Urothelium cell line (cell line): ENCODE measurements around the gene CBX5.
A peak's percentile ranks its signal among the peaks of the same experiment; 100 is the strongest.
"Not testable (repeated sequence)": the region's sequence is repeated elsewhere in the genome, so short reads cannot be mapped to it uniquely, and the experiment has no call there.

Experiments used
- DNase-seq: peaks from one replicate; pipeline ENCODE4 v3.0.0; 2011; ENCODE audit warnings: low spot score, mixed read lengths
- FAIRE-seq: peaks from 2 replicates; lab custom pipeline; 2011; peaks lifted over from hg19 to GRCh38; lab: Jason Lieb, UNC

CBX5 gene

GRCh38 chr12:54204316-54204715, 75.6 kb downstream of the CBX5 start:
- DNase-seq (no peak), FAIRE-seq (no peak)

- DNase-seq: peak; percentile 86
- FAIRE-seq: no peak
Measured at GRCh38 chr12:54201001-54201794, 78.7 kb downstream of the CBX5 start.

GRCh38 chr12:54200412-54200811, 79.5 kb downstream of the CBX5 start:
- no peak for FAIRE-seq
- DNase-seq: no peak

- DNase-seq: no peak
- no peak for FAIRE-seq
Measured at GRCh38 chr12:54199917-54200316, 80.0 kb downstream of the CBX5 start.

- DNase-seq (no peak), FAIRE-seq (no peak)
Measured at GRCh38 chr12:54199034-54199433, 80.9 kb downstream of the CBX5 start.

- no peak for DNase-seq
- no peak for FAIRE-seq
Measured at GRCh38 chr12:54197431-54197909, 82.5 kb downstream of the CBX5 start.

GRCh38 chr12:54197010-54197409, 82.9 kb downstream of the CBX5 start:
- FAIRE-seq (no peak), DNase-seq (no peak)

GRCh38 chr12:54196396-54196795, 83.5 kb downstream of the CBX5 start:
- no peak for FAIRE-seq
- DNase-seq: no peak

GRCh38 chr12:54195737-54196347, 84.1 kb downstream of the CBX5 start:
- FAIRE-seq (no peak), DNase-seq (peak; percentile 49)

GRCh38 chr12:54195080-54195736, 84.7 kb downstream of the CBX5 start:
- no peak for DNase-seq
- FAIRE-seq: no peak

- not testable (repeated sequence) for DNase-seq, FAIRE-seq
Measured at GRCh38 chr12:54194611-54195010, 85.3 kb downstream of the CBX5 start.

- FAIRE-seq: no peak
- DNase-seq: no peak
Measured at GRCh38 chr12:54193434-54193833, 86.5 kb downstream of the CBX5 start.

GRCh38 chr12:54191550-54192022, 88.3 kb downstream of the CBX5 start:
- FAIRE-seq (no peak), DNase-seq (peak; percentile 90)

GRCh38 chr12:54191126-54191525, 88.8 kb downstream of the CBX5 start:
- DNase-seq (no peak), FAIRE-seq (no peak)

GRCh38 chr12:54189198-54189539, 90.8 kb downstream of the CBX5 start:
- FAIRE-seq: no peak
- no peak for DNase-seq

- DNase-seq: no peak
- no peak for FAIRE-seq
Measured at GRCh38 chr12:54187075-54187474, 92.8 kb downstream of the CBX5 start.

- FAIRE-seq: no peak
- no peak for DNase-seq
Measured at GRCh38 chr12:54185919-54186318, 94.0 kb downstream of the CBX5 start.

GRCh38 chr12:54185297-54185696, 94.6 kb downstream of the CBX5 start:
- not testable (repeated sequence) for FAIRE-seq

GRCh38 chr12:54184024-54184805, 95.7 kb downstream of the CBX5 start:
- FAIRE-seq (no peak), DNase-seq (no peak)

More at GRCh38 chr12:54185297-54185696, 94.6 kb downstream of the CBX5 start:
- DNase-seq: not testable (repeated sequence)

GRCh38 chr12:54182981-54183380, 96.9 kb downstream of the CBX5 start:
- DNase-seq (no peak), FAIRE-seq (no peak)

GRCh38 chr12:54182086-54182485, 97.8 kb downstream of the CBX5 start:
- DNase-seq (no peak), FAIRE-seq (no peak)
